ENCODE data around the gene NSMCE1.
"Not testable (repeated sequence)": the region's sequence is repeated elsewhere in the genome, so short reads cannot be mapped to it uniquely, and the experiment has no call there.

NSMCE1 gene

DNA sequence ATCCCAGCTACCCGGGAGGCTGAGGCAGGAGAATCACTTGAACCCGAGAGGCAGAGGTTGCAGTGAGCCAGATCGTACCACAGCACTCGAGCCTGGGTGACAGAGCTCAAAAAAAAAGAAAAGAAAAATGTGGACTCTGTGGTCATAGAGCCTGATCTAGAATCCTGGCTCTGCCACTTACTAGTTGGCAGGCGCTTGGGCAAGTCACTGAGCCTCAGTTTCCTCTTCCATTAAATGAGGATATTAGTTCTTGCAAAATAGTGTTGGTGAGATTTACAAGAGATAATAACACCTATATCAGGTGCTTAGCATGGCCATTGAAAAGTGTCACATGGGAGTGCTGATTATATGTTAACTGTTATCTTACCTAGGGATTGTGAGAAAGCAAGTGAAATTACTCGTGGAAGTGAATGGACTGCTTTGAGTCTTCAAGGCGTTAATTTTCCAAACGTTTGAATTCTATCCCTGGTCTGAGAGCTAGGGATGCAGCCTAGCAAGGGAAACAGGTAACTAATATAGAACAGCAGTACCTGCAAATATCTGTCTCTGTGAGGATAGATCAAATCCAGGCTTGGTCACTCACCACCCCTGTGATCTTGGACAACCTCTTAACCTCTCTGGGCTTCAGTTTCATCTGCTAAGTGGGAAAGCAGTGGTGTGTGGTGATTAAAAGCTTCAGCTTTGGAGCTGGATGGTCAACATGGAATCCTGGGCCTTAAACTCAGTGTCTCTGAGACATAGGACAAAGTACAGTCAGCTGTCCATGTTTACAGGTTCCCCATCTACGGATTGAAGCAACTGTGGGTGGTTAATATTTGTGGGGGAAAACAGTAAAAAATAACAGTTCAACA, 953 bp upstream of the NSMCE1 start:
- no peak for DNase-seq

- no peak for DNase-seq
Measured at GRCh38 chr16:27267037-27267677, 1.4 kb downstream of the NSMCE1 start.

DNA sequence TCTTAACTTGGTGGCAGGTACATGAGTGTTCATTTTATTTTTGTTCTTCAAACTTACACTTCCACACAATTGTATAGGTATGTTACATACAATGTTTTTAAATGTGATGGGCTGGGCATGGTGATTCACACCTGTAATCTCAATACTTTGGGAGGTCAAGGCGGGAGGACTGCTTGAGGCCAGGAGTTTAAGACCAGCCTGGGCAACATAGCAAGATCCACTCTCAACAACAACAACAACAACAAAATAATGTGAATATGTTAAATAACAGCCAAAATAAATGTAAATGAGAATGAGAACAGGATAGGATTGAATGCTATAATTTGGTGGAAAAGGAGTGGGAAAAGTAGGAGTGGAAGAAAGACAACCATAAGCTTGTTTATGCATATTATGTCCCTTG, 2.6 kb downstream of the NSMCE1 start:
- no peak for DNase-seq

- DNase-seq: no peak
Measured at GRCh38 chr16:27264151-27264550, 4.4 kb downstream of the NSMCE1 start.

- DNase-seq: not testable (repeated sequence)
Measured at GRCh38 chr16:27262904-27263423, 5.6 kb downstream of the NSMCE1 start.

- DNase-seq: no peak
Measured at GRCh38 chr16:27259710-27260109, 8.9 kb downstream of the NSMCE1 start.

DNA sequence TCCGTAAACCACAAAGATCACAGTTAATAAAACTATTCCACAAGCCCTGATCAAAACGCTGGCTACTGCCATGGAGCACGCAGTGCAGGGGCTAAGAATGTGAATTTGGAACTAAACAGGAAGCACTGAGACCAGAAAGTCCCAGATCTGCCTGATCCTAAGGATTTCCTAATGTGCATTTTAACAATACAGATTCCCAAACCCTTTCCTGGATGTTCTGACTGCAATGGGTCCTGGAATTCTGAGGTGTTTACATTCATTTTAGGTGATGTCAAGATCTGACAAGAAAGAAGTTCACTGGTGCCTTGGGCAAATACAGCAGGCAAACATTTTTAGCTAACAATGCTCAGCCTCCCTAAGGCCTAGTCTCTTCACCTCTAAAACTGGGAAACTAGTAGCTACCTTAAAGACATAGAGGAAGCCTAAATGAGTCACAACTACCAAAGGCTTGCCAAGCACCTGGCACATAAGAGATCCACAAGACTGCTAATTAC, 10.3 kb downstream of the NSMCE1 start:
- DNase-seq: no peak

GRCh38 chr16:27257271-27257670, 11.3 kb downstream of the NSMCE1 start:
- DNase-seq: no peak

DNA sequence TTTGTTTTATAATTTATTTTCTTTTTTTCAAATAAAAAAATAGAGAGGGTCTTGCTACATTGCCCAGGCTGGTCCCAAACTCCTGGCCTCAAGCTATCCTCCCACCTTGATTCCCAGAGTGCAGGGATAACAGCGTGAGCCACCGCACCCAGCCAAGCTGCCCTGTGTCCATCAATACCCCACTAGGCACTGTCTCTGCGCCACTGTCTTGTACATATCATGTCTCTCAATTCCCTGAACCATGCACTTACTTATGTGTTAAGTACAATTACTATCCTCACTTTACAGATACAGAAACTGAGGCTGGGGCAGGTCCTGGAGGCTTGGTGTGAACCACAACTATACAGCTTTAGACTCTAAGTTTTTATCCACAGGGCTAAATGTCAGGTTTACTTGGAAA, 11.7 kb downstream of the NSMCE1 start:
- DNase-seq: no peak

DNA sequence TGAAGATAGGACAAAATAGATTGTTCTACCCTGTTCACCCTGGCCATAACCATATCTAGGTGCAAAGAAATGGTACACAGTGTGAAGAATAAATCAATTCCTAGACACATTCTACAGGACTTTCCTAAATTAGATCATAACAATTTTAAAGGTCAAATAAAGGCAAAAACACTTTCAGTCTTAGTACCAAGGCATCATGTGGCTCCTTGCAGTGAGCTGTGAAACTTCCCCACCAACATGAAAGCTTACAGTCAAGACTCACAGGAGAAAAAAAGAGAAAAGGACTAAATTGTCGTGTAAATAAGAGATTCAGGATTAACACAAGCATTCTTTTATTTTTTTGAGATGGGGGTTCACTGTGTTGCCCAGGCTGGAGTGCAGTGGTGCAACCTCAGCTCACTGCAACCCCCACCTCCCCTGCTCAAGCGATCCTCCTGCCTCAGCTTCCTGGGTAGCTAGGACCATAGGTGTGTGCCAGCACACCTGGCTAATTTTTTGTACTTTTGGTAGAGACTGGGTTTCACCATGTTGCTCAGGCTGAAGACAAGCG, 14.2 kb downstream of the NSMCE1 start:
- DNase-seq: no peak

- no peak for DNase-seq
Measured at GRCh38 chr16:27253526-27253930, 15.0 kb downstream of the NSMCE1 start.

DNA sequence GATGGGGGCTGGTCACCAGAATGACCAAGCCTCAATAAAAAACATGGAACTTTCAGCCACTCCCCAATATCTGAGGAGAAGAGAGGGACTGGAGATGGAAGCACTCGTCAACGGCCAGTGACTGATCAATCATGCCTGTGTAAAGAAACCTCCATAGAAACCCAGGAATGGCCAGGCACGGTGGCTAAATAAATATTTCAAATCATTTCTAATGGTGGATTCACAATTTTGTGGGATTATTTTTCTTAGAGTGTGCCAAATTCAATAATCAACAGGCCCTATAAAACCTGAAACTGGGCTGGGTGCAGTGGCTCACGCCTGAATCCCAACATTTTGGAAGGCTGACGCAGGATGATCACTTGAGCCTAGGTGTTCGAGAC, 16.4 kb downstream of the NSMCE1 start:
- no peak for DNase-seq

- DNase-seq: no peak
Measured at GRCh38 chr16:27251541-27252205, 16.9 kb downstream of the NSMCE1 start.

- DNase-seq: not testable (repeated sequence)
Measured at GRCh38 chr16:27248886-27249285, 19.7 kb downstream of the NSMCE1 start.

GRCh38 chr16:27248036-27248435, 20.5 kb downstream of the NSMCE1 start:
- DNase-seq: no peak

GRCh38 chr16:27247076-27247475, 21.5 kb downstream of the NSMCE1 start:
- DNase-seq: not testable (repeated sequence)

DNA sequence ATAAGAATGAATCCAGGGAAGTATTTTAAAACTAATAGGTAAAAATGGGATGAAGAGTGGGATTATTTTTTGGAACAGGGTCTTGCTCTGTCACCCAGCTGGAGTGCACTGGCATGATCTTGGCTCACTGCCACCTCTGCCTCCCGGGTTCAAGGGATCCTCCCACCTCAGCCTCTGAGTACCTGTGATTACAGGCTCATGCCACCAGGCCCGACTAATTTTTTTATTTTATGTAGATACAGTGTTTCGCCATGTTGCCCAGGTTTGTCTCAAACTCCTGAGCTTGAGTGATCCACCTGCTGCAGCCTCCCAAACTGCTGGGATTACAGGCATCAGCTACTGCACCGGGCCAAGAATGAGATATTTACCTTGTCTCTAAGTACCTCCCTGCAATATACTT, 22.1 kb downstream of the NSMCE1 start:
- no peak for DNase-seq

- DNase-seq: no peak
Measured at GRCh38 chr16:27245276-27246172, 23.0 kb downstream of the NSMCE1 start.

GRCh38 chr16:27244363-27244755, 24.2 kb downstream of the NSMCE1 start:
- DNase-seq: no peak

DNA sequence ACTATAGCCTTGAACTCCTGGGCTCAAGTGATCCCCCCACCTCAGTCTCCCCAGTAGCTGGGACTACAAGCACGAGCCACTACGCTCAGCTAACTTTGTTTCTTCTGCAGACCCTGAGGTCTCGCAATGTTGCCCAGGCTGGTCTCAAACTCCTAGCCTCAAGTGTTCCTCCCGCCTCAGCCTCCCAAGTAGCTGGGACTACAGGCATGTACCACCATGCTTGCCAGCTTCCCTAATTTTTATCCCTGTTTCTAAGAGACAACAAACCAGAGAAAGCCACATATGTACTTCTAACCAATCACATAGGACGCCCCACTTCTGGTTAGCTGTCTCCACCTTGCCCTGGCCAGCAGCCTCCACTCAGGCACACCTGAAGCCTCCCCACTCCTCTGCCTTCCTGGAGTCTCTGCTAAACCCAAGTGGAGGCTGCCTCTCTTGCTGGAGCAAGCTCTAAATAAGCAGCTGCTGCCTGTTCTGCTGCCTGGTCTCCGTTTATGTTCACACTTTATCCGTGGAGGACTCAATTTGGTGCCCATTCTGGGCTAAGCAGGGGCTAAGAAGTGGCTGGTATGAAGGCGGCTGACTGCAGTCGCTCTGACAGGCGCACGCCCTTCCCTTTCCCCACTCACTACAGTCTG, 24.7 kb downstream of the NSMCE1 start:
- no peak for DNase-seq

- DNase-seq: no peak
Measured at GRCh38 chr16:27242868-27243590, 25.5 kb downstream of the NSMCE1 start.
